ENCODE results near the gene TNFSF13B.

DNA sequence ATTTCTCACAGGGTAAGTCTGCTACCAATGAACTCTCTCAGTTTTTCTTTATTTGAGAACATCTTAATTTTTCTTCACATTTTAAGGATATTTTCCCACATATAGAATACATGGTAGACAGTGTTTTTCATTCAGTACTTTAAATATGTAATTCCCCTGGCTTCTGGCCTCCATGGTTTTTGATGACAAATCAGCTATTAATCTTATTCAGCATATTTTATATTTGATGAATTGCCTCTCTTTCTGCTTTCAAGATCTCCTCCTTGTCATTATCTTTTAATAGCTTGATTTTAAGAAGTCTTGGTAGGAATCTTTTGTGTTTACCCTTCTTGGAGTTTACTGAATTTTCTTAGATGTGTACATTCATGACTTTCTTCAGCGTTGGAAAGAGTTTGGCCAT lies 27.6 kb downstream of the TNFSF13B start:
- TF ChIP-seq POLR2AphosphoS5 (IDR thresholded peaks at IDR 0.05; ENCODE audit: low read depth, low read length) = no peak
- TF ChIP-seq EP300 (IDR thresholded peaks at IDR 0.05; ENCODE audit: borderline replicate concordance in 1 of 2, low read depth in 1 of 2, low read length in 1 of 2) = no peak
- TF ChIP-seq, protein P1, sequence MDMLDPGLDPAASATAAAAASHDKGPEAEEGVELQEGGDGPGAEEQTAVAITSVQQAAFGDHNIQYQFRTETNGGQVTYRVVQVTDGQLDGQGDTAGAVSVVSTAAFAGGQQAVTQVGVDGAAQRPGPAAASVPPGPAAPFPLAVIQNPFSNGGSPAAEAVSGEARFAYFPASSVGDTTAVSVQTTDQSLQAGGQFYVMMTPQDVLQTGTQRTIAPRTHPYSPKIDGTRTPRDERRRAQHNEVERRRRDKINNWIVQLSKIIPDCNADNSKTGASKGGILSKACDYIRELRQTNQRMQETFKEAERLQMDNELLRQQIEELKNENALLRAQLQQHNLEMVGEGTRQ (IDR thresholded peaks at IDR 0.05; ENCODE audit: borderline replicate concordance, low read depth, low read length) = no peak
- TF ChIP-seq, protein P2, sequence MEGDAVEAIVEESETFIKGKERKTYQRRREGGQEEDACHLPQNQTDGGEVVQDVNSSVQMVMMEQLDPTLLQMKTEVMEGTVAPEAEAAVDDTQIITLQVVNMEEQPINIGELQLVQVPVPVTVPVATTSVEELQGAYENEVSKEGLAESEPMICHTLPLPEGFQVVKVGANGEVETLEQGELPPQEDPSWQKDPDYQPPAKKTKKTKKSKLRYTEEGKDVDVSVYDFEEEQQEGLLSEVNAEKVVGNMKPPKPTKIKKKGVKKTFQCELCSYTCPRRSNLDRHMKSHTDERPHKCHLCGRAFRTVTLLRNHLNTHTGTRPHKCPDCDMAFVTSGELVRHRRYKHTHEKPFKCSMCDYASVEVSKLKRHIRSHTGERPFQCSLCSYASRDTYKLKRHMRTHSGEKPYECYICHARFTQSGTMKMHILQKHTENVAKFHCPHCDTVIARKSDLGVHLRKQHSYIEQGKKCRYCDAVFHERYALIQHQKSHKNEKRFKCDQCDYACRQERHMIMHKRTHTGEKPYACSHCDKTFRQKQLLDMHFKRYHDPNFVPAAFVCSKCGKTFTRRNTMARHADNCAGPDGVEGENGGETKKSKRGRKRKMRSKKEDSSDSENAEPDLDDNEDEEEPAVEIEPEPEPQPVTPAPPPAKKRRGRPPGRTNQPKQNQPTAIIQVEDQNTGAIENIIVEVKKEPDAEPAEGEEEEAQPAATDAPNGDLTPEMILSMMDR (IDR thresholded peaks at IDR 0.05) = no peak
- TF ChIP-seq, protein P3, sequence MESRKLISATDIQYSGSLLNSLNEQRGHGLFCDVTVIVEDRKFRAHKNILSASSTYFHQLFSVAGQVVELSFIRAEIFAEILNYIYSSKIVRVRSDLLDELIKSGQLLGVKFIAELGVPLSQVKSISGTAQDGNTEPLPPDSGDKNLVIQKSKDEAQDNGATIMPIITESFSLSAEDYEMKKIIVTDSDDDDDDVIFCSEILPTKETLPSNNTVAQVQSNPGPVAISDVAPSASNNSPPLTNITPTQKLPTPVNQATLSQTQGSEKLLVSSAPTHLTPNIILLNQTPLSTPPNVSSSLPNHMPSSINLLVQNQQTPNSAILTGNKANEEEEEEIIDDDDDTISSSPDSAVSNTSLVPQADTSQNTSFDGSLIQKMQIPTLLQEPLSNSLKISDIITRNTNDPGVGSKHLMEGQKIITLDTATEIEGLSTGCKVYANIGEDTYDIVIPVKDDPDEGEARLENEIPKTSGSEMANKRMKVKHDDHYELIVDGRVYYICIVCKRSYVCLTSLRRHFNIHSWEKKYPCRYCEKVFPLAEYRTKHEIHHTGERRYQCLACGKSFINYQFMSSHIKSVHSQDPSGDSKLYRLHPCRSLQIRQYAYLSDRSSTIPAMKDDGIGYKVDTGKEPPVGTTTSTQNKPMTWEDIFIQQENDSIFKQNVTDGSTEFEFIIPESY (IDR thresholded peaks at IDR 0.05; ENCODE audit: borderline replicate concordance, low read depth) = no peak
- TF ChIP-seq, protein P4, sequence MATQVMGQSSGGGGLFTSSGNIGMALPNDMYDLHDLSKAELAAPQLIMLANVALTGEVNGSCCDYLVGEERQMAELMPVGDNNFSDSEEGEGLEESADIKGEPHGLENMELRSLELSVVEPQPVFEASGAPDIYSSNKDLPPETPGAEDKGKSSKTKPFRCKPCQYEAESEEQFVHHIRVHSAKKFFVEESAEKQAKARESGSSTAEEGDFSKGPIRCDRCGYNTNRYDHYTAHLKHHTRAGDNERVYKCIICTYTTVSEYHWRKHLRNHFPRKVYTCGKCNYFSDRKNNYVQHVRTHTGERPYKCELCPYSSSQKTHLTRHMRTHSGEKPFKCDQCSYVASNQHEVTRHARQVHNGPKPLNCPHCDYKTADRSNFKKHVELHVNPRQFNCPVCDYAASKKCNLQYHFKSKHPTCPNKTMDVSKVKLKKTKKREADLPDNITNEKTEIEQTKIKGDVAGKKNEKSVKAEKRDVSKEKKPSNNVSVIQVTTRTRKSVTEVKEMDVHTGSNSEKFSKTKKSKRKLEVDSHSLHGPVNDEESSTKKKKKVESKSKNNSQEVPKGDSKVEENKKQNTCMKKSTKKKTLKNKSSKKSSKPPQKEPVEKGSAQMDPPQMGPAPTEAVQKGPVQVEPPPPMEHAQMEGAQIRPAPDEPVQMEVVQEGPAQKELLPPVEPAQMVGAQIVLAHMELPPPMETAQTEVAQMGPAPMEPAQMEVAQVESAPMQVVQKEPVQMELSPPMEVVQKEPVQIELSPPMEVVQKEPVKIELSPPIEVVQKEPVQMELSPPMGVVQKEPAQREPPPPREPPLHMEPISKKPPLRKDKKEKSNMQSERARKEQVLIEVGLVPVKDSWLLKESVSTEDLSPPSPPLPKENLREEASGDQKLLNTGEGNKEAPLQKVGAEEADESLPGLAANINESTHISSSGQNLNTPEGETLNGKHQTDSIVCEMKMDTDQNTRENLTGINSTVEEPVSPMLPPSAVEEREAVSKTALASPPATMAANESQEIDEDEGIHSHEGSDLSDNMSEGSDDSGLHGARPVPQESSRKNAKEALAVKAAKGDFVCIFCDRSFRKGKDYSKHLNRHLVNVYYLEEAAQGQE (IDR thresholded peaks at IDR 0.05; ENCODE audit: low read depth, low read length) = no peak
- TF ChIP-seq GATA2 (CRISPR knock-in tag; IDR thresholded peaks at IDR 0.05) = no peak
- TF ChIP-seq, protein P5, sequence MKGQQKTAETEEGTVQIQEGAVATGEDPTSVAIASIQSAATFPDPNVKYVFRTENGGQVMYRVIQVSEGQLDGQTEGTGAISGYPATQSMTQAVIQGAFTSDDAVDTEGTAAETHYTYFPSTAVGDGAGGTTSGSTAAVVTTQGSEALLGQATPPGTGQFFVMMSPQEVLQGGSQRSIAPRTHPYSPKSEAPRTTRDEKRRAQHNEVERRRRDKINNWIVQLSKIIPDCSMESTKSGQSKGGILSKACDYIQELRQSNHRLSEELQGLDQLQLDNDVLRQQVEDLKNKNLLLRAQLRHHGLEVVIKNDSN (IDR thresholded peaks at IDR 0.05; ENCODE audit: borderline replicate concordance, low read depth) = no peak
- no peak for TF ChIP-seq EZH2phosphoT487 (IDR thresholded peaks at IDR 0.05; ENCODE audit: borderline replicate concordance, low read depth)
- TF ChIP-seq RFX5 (IDR thresholded peaks at IDR 0.05; ENCODE audit: low read length) = no peak
- TF ChIP-seq CHD2 (IDR thresholded peaks at IDR 0.05; ENCODE audit: low read length, partially characterized antibody) = no peak
- TF ChIP-seq MXI1 (IDR thresholded peaks at IDR 0.05; ENCODE audit: low read depth, low read length) = no peak
